COR-L47 (cell line): ENCODE measurements around the gene CREB3.

Experiments used
- DNase-seq: peaks from one replicate; lab custom pipeline; 2025; lab: John Stamatoyannopoulos, UW

Gene CREB3

GRCh38 chr9:35749515-35750255, 17.2 kb downstream of the CREB3 start:
- no peak for DNase-seq

GRCh38 chr9:35750256-35750531, 17.7 kb downstream of the CREB3 start:
- DNase-seq: no peak

GRCh38 chr9:35753466-35753865, 21.0 kb downstream of the CREB3 start:
- DNase-seq: no peak

GRCh38 chr9:35754264-35754663, 21.8 kb downstream of the CREB3 start, which contains the start of gene MSMP:
Gene MSMP, minus strand, starts transcription at chr9:35754276. Its CDS starts 147 bp downstream, at chr9:35754129.
- no peak for DNase-seq

GRCh38 chr9:35755071-35755470, 22.6 kb downstream of the CREB3 start:
- no peak for DNase-seq

- DNase-seq: peak; percentile 74
Observed at GRCh38 chr9:35756275-35757225, 24.1 kb downstream of the CREB3 start.

GRCh38 chr9:35757226-35757891, 24.9 kb downstream of the CREB3 start:
- DNase-seq: peak; percentile 40

- DNase-seq: no peak
Observed at GRCh38 chr9:35757892-35758275, 25.4 kb downstream of the CREB3 start.

GRCh38 chr9:35758475-35759050, 26.1 kb downstream of the CREB3 start:
- no peak for DNase-seq

- DNase-seq: no peak
Observed at GRCh38 chr9:35759795-35760194, 27.3 kb downstream of the CREB3 start.

- peak; percentile 41 for DNase-seq
Observed at GRCh38 chr9:35760651-35761050, 28.2 kb downstream of the CREB3 start.

- no peak for DNase-seq
Observed at GRCh38 chr9:35763181-35763580, 30.7 kb downstream of the CREB3 start.

GRCh38 chr9:35763803-35764202, 31.3 kb downstream of the CREB3 start:
- no peak for DNase-seq

- no peak for DNase-seq
Observed at GRCh38 chr9:35766997-35767396, 34.5 kb downstream of the CREB3 start.

- no peak for DNase-seq
Observed at GRCh38 chr9:35767458-35767857, 35.0 kb downstream of the CREB3 start.

- DNase-seq: no peak
Observed at GRCh38 chr9:35769763-35770162, 37.3 kb downstream of the CREB3 start.

- no peak for DNase-seq
Observed at GRCh38 chr9:35771075-35771433, 38.6 kb downstream of the CREB3 start.

GRCh38 chr9:35771534-35771933, 39.1 kb downstream of the CREB3 start:
- peak; percentile 89 for DNase-seq

GRCh38 chr9:35771943-35772342, 39.5 kb downstream of the CREB3 start:
- DNase-seq: peak; percentile 31

GRCh38 chr9:35774907-35775635, 42.6 kb downstream of the CREB3 start:
- DNase-seq: peak; percentile 24

GRCh38 chr9:35776018-35776417, 43.6 kb downstream of the CREB3 start:
- peak; percentile 66 for DNase-seq

- no peak for DNase-seq
Observed at GRCh38 chr9:35778496-35778895, 46.0 kb downstream of the CREB3 start.
